ENCODE results near the gene SYNE2.
"Not testable (repeated sequence)": the region's sequence is repeated elsewhere in the genome, so short reads cannot be mapped to it uniquely, and the experiment has no call there.

The SYNE2 gene

DNA sequence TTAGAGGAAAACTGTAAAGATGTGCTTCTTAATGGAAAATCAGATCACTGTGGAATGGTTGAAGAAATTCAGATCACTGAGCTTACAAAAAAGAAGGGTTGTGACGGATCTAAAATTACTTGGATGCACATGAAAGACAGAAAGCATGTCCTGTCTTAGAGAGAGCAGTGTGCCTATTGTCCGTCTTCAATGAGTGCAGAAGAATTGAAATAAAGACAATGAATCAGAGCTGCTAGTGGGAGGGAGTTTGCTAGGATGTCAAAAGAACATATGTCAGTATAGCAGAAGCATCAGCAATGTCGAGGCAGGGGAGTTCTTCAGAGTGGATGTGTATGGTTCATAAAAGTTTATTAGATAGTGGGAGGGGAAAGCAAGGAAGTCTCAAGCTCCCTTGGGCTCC, 172.7 kb downstream of the SYNE2 start:
- TF ChIP-seq, protein P1, sequence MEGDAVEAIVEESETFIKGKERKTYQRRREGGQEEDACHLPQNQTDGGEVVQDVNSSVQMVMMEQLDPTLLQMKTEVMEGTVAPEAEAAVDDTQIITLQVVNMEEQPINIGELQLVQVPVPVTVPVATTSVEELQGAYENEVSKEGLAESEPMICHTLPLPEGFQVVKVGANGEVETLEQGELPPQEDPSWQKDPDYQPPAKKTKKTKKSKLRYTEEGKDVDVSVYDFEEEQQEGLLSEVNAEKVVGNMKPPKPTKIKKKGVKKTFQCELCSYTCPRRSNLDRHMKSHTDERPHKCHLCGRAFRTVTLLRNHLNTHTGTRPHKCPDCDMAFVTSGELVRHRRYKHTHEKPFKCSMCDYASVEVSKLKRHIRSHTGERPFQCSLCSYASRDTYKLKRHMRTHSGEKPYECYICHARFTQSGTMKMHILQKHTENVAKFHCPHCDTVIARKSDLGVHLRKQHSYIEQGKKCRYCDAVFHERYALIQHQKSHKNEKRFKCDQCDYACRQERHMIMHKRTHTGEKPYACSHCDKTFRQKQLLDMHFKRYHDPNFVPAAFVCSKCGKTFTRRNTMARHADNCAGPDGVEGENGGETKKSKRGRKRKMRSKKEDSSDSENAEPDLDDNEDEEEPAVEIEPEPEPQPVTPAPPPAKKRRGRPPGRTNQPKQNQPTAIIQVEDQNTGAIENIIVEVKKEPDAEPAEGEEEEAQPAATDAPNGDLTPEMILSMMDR (IDR thresholded peaks at IDR 0.05; ENCODE audit: control insufficient read depth, insufficient read depth, low read depth, low read length, missing control alignments): no peak
- DNase-seq (ENCODE audit: low read depth): no peak
- no peak overlapping the region for H3K4me3 ChIP-seq (ENCODE audit: control insufficient read depth, low read depth, low read length)

DNA sequence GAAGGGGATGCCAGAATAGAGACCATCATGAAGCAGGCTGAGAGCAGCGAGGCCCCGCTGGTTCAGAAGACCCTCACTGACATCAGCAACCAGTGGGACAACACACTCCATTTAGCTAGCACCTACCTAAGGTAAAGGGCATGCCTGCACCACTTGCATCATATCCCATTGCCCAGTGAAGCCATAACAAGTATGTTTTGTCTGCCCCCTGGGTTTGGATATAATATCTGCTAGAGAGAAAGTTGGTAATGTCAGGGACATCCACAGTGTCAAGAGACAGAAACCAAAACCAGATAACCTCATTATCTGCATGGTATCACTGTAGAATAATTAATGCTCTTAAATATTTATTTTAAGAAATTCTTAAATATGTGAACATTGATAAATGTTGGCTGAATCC, 173.8 kb downstream of the SYNE2 start:
- TF ChIP-seq, protein P1 (IDR thresholded peaks at IDR 0.05; ENCODE audit: control insufficient read depth, insufficient read depth, low read depth, low read length, missing control alignments): no peak
- no peak for DNase-seq (ENCODE audit: low read depth)
- no peak overlapping the region for H3K4me3 ChIP-seq (ENCODE audit: control insufficient read depth, low read depth, low read length)

DNA sequence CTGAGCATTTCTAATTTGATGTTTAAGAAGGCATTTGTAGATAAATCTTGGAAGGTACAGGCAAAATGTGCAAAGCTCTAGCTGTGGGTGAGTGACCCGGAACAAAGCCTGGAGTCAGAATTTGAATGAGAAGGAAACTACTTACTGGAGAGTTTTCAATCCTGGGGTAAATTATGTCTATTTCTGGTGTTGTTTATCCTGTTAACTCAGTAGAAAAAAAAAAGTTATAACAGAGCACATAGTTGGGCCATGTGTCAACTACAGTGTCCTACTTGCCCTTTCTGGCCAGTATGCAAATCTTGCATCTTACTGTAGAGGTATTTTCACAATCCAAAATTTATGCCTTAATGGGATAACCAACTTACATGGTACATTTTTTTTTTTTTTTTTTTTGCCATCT, 182.3 kb downstream of the SYNE2 start:
- no peak overlapping the region for H3K4me3 ChIP-seq (ENCODE audit: control insufficient read depth, low read depth, low read length)
- DNase-seq (ENCODE audit: low read depth): peak; percentile 10
- TF ChIP-seq, protein P1 (IDR thresholded peaks at IDR 0.05; ENCODE audit: control insufficient read depth, insufficient read depth, low read depth, low read length, missing control alignments): no peak

DNA sequence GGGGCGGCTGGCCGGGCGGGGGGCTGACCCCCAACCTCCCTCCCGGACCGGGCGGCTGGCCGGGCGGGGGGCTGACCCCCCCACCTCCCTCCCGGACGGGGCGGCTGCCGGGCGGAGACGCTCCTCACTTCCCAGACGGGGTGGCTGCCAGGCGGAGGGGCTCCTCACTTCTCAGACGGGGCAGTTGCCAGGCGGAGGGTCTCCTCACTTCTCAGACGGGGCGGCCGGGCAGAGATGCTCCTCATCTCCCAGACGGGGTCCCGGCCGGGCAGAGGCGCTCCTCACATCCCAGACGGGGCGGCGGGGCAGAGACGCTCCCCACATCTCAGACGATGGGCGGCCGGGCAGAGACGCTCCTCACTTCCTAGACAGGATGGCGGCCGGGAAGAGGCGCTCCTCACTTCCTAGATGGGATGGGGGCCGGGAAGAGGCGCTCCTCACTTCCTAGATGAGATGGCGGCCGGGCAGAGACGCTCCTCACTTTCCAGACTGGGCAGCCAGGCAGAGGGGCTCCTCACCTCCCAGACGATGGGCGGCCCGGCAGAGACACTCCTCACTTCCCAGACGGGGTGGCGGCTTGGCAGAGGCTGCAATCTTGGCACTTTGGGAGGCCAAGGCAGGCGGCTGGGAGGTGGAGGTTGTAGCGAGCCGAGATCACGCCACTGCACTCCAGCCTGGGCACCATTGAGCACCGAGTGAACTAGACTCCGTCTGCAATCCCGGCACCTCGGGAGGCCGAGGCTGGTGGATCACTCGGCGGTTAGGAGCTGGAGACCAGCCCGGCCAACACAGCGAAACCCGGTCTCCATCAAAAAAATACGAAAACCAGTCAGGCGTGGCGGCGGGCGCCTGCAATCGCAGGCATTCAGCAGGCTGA, 185.3 kb downstream of the SYNE2 start:
- not testable (repeated sequence) for H3K4me3 ChIP-seq (ENCODE audit: control insufficient read depth, low read depth, low read length); DNase-seq (ENCODE audit: low read depth)

DNA sequence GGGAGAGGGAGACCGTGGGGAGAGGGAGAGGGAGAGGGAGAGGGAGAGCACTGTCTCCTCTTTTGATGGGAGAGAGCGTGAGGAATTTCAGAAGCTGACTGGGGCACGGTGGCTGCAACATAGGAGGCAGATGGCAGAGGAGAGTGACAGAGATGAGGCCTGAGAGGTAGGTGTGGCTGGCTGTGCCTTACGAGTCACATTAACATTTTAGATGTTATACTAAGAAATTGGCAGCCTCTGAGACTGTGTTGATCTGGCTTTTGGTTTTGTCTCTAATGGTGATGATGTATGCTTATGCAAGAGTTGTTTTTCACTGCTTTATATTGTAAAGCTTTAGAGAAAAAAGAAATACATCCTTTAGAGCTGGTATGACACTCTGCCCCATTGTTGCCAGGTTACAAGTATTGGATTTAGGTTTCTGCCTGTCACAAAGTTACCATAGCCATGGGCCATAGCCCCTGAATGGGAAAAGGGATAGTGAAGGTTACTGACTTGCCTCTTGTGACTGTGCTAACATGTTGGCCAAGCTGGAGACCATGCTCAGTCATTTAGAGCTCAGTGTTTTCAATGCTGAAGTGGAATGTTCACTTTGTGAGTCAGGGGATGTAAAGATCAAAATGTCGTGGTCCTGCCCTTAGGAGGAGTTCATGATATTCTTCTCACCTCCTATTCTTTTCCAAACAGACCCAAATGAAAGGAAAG, 186.2 kb downstream of the SYNE2 start:
- no peak overlapping the region for H3K4me3 ChIP-seq (ENCODE audit: control insufficient read depth, low read depth, low read length)
- peak; percentile 7 for DNase-seq (ENCODE audit: low read depth)
- TF ChIP-seq, protein P1 (IDR thresholded peaks at IDR 0.05; ENCODE audit: control insufficient read depth, insufficient read depth, low read depth, low read length, missing control alignments): no peak

DNA sequence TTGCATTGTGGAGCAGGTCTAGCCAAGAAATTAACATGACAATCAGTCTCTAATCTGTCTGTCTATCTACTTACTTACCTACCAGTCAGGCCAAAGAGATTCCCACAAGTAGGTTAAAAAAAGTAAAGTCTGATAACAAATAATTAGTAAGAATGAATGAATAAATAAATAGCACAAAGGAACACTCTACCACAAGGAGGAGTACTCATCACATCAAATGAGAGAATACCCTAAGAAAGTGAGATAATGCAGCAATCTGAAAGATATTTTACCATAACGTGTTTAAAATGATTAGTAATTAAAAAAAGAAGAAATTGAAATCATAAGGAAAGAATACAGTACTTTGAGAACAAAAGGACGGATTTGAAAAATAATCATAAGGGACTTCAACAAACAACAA, 187.2 kb downstream of the SYNE2 start:
- TF ChIP-seq, protein P1 (IDR thresholded peaks at IDR 0.05; ENCODE audit: control insufficient read depth, insufficient read depth, low read depth, low read length, missing control alignments): peak; percentile 32
- DNase-seq (ENCODE audit: low read depth): peak; percentile 7
- no peak overlapping the region for H3K4me3 ChIP-seq (ENCODE audit: control insufficient read depth, low read depth, low read length)

DNA sequence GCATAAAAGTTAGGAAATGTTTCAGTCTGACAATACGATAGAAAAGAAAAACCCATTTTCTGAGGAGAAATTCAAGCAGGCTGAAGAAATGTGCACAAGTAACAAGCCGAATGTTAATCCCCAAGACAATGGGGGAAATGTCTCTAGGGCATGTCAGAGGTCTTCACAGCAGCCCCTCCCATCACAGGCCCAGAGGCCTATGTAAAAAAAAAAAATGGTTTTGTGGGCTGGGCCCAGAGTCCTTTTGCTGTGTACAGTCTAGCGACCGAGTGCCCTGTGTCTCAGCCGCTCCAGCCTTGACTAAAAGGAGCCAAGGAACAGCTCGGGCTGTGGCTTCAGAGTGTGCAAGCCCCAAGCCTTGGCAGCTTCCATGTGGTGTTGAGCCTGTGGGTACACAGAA, 190.5 kb downstream of the SYNE2 start:
- not testable (repeated sequence) for DNase-seq (ENCODE audit: low read depth); H3K4me3 ChIP-seq (ENCODE audit: control insufficient read depth, low read depth, low read length)

Measured in AG09309 (cell line).